GM12878 (cell line): ENCODE measurements around the gene KBTBD4.
"Not testable (repeated sequence)": the region's sequence is repeated elsewhere in the genome, so short reads cannot be mapped to it uniquely, and the experiment has no call there.

Experiments used
- CEBPB ChIP-seq, 2 experiments: fragments of 150-350 bp in 1 of 2; IDR thresholded peaks; 2 replicates each; pipeline ENCODE4 v1.6.1; 2012 to 2014; ENCODE audit warnings: low read depth in 2 of 2, low read length in 2 of 2, borderline replicate concordance in 1 of 2, inconsistent platforms in 1 of 2
- CHD2 ChIP-seq: IDR thresholded peaks from 2 replicates; pipeline ENCODE4 v1.6.1; 2011; ENCODE audit warnings: low read depth, low read length, improper control_type of control experiment, borderline replicate concordance
- CHD4 ChIP-seq: fragments of 200-600 bp; sonication (generic); IDR thresholded peaks from 2 replicates; pipeline ENCODE4 v1.6.1; 2016; ENCODE audit warnings: mild to moderate bottlenecking
- ELK1 ChIP-seq: IDR thresholded peaks from 2 replicates; pipeline ENCODE4 v1.6.1; 2012; ENCODE audit warnings: low read depth, low read length, improper control_type of control experiment
- EP300 ChIP-seq, 2 experiments: fragments of 150-350 bp in 1 of 2; IDR thresholded peaks; 2 replicates each; pipeline ENCODE4 v1.6.1; 2011 to 2012; ENCODE audit warnings: low read depth in 2 of 2, low read length in 2 of 2, borderline replicate concordance in 1 of 2, improper control_type of control experiment in 1 of 2, inconsistent platforms in 1 of 2; ENCODE audit not compliant: control insufficient read depth in 1 of 2
- ESRRA ChIP-seq: IDR thresholded peaks from 2 replicates; pipeline ENCODE4 v1.6.1; 2012; ENCODE audit warnings: mild to moderate bottlenecking, low read length, improper control_type of control experiment
- ETV6 ChIP-seq, 2 experiments: fragments of 450-650 bp in 1 of 2; IDR thresholded peaks in 1 of 2; conservative IDR thresholded peaks in 1 of 2; 2 replicates each; pipeline ENCODE4 v1.6.1; 2014; ENCODE audit warnings: antibody characterized with exemption in 1 of 2, borderline replicate concordance in 1 of 2, low read depth in 1 of 2, mild to moderate bottlenecking in 1 of 2, moderate library complexity in 1 of 2
- FOXM1 ChIP-seq: IDR thresholded peaks from 2 replicates; pipeline ENCODE4 v1.6.1; 2012; ENCODE audit warnings: low read depth, mild to moderate bottlenecking, inconsistent platforms, low read length, moderate library complexity
- GATAD2B ChIP-seq: fragments of 450-650 bp; conservative IDR thresholded peaks from 2 replicates; pipeline ENCODE4 v1.6.1; 2017; ENCODE audit warnings: low read depth, mild to moderate bottlenecking, moderate library complexity
- MYC ChIP-seq: IDR thresholded peaks from 2 replicates; pipeline ENCODE4 v1.6.1; 2011; ENCODE audit warnings: mild to moderate bottlenecking, low read length, moderate library complexity, inconsistent platforms; ENCODE audit not compliant: insufficient read depth, insufficient replicate concordance, insufficient read length, severe bottlenecking
- NR2F1 ChIP-seq: fragments of 450-650 bp; conservative IDR thresholded peaks from 2 replicates; pipeline ENCODE4 v1.6.1; 2017; ENCODE audit warnings: mild to moderate bottlenecking
- SIN3A ChIP-seq: IDR thresholded peaks from 2 replicates; pipeline ENCODE4 v1.6.1; 2012; ENCODE audit warnings: low read depth, low read length, improper control_type of control experiment
- TF ChIP-seq, protein P1 (sequence below), 3 experiments: IDR thresholded peaks in 2 of 3; conservative IDR thresholded peaks in 1 of 3; 2 replicates each; pipeline ENCODE4 v1.5.1; 2011; ENCODE audit warnings: low read depth in 3 of 3, low read length in 3 of 3, mild to moderate bottlenecking in 3 of 3, control low read depth in 2 of 3, moderate library complexity in 2 of 3, inconsistent platforms in 1 of 3, mixed read lengths in 1 of 3; ENCODE audit not compliant: control insufficient read depth in 2 of 3, insufficient read depth in 1 of 3; ENCODE audit errors: extremely low read depth in 1 of 3
- TF ChIP-seq, protein P2 (sequence below): IDR thresholded peaks from 2 replicates; pipeline ENCODE4 v1.6.1; 2011; ENCODE audit warnings: mild to moderate bottlenecking, low read depth, low read length, moderate library complexity; ENCODE audit not compliant: insufficient replicate concordance

- TF ChIP-seq ETV6 (conservative IDR thresholded peaks at IDR 0.05 in 1 of 2, IDR thresholded peaks at IDR 0.05 in 1 of 2; ENCODE audit: borderline replicate concordance in 1 of 2, low read depth in 1 of 2); NR2F1; ESRRA; ELK1; MYC; GATAD2B; EP300 (IDR thresholded peaks at IDR 0.05; ENCODE audit: borderline replicate concordance in 1 of 2, control insufficient read depth in 1 of 2, low read depth in 2 of 2, low read length in 2 of 2); SIN3A; FOXM1; CHD4; CEBPB (IDR thresholded peaks at IDR 0.05; ENCODE audit: borderline replicate concordance in 1 of 2, low read depth in 2 of 2, low read length in 2 of 2); CHD2: not testable (repeated sequence)
- TF ChIP-seq, protein P1, sequence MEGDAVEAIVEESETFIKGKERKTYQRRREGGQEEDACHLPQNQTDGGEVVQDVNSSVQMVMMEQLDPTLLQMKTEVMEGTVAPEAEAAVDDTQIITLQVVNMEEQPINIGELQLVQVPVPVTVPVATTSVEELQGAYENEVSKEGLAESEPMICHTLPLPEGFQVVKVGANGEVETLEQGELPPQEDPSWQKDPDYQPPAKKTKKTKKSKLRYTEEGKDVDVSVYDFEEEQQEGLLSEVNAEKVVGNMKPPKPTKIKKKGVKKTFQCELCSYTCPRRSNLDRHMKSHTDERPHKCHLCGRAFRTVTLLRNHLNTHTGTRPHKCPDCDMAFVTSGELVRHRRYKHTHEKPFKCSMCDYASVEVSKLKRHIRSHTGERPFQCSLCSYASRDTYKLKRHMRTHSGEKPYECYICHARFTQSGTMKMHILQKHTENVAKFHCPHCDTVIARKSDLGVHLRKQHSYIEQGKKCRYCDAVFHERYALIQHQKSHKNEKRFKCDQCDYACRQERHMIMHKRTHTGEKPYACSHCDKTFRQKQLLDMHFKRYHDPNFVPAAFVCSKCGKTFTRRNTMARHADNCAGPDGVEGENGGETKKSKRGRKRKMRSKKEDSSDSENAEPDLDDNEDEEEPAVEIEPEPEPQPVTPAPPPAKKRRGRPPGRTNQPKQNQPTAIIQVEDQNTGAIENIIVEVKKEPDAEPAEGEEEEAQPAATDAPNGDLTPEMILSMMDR (IDR thresholded peaks at IDR 0.05 in 2 of 3, conservative IDR thresholded peaks at IDR 0.05 in 1 of 3; ENCODE audit: control insufficient read depth in 2 of 3, extremely low read depth in 1 of 3, insufficient read depth in 1 of 3, low read depth in 3 of 3, low read length in 3 of 3) = not testable (repeated sequence)
- TF ChIP-seq, protein P2, sequence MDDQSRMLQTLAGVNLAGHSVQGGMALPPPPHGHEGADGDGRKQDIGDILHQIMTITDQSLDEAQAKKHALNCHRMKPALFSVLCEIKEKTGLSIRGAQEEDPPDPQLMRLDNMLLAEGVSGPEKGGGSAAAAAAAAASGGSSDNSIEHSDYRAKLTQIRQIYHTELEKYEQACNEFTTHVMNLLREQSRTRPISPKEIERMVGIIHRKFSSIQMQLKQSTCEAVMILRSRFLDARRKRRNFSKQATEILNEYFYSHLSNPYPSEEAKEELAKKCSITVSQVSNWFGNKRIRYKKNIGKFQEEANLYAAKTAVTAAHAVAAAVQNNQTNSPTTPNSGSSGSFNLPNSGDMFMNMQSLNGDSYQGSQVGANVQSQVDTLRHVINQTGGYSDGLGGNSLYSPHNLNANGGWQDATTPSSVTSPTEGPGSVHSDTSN = not testable (repeated sequence)
Measured at GRCh38 chr11:47557004-47557403, 21.8 kb downstream of the KBTBD4 start.
